Common myeloid progenitor, CD34-positive (primary cell): ENCODE data around the gene VSIG10L.

Source experiments
- CTCF ChIA-PET: fragments of 350-600 bp; sonication (Branson Sonifier 250); formaldehyde crosslinking; loops from one replicate; lab custom pipeline; 2021; ENCODE audit warnings: antibody characterized with exemption; lab: Charles Lee
- POLR2A ChIA-PET: fragments of 350-600 bp; sonication (Branson Sonifier 250); formaldehyde crosslinking; loops from one replicate; lab custom pipeline; 2021; ENCODE audit warnings: antibody characterized with exemption; lab: Charles Lee
- DNase-seq, 3 donors: peaks; one replicate each; pipeline versions ENCODE4 v3.0.0 to v3.0.0-alpha.2; 2013
- H3K27ac ChIP-seq, 2 experiments: 1 replicate in 1 of 2; 2 replicates in 1 of 2; pipeline ENCODE4 v1.7.0; 2013; ENCODE audit warnings: inconsistent platforms in 2 of 2, low read length in 2 of 2, mild to moderate bottlenecking in 2 of 2, low read depth in 1 of 2, moderate library complexity in 1 of 2; ENCODE audit not compliant: severe bottlenecking in 2 of 2, insufficient read depth in 1 of 2, poor library complexity in 1 of 2
- H3K27me3 ChIP-seq, 5 experiments: replicated peaks in 2 of 5; 1 replicate in 3 of 5; 2 replicates in 2 of 5; pipeline versions ENCODE4 v1.6.1 to v1.7.0; 2013; ENCODE audit warnings: low read length in 4 of 5, mild to moderate bottlenecking in 2 of 5, moderate library complexity in 2 of 5, inconsistent platforms in 1 of 5; ENCODE audit not compliant: insufficient read depth in 5 of 5, control insufficient read depth in 4 of 5
- H3K36me3 ChIP-seq, 4 experiments: 1 replicate in 2 of 4; 2 replicates in 2 of 4; pipeline versions ENCODE4 v1.6.1 to v1.7.0; 2013; ENCODE audit warnings: low read length in 3 of 4, control low read depth in 1 of 4, mild to moderate bottlenecking in 1 of 4; ENCODE audit not compliant: control insufficient read depth in 4 of 4, insufficient read depth in 4 of 4
- H3K4me1 ChIP-seq, 4 experiments: 1 replicate in 3 of 4; 2 replicates in 1 of 4; pipeline versions ENCODE4 v1.6.1 to v1.7.1; 2013; ENCODE audit warnings: low read length in 3 of 4, mild to moderate bottlenecking in 3 of 4, control low read depth in 1 of 4, inconsistent platforms in 1 of 4, moderate library complexity in 1 of 4; ENCODE audit not compliant: control insufficient read depth in 4 of 4, insufficient read depth in 4 of 4; ENCODE audit errors: control extremely low read depth in 1 of 4
- H3K4me3 ChIP-seq, 7 experiments: 1 replicate in 4 of 7; 2 replicates in 3 of 7; pipeline versions ENCODE4 v1.5.1 to v1.7.0; 2013; ENCODE audit warnings: mild to moderate bottlenecking in 7 of 7, low read length in 6 of 7, moderate library complexity in 6 of 7, inconsistent platforms in 2 of 7, low read depth in 2 of 7, control low read depth in 1 of 7; ENCODE audit not compliant: insufficient read depth in 4 of 7, control insufficient read depth in 1 of 7; ENCODE audit errors: extremely low read depth in 1 of 7
- H3K9me3 ChIP-seq, 5 experiments: 1 replicate in 4 of 5; 2 replicates in 1 of 5; pipeline versions ENCODE4 v1.6.1 to v1.7.1; 2013; ENCODE audit warnings: low read length in 4 of 5, mild to moderate bottlenecking in 2 of 5, inconsistent platforms in 1 of 5, low read depth in 1 of 5, moderate library complexity in 1 of 5; ENCODE audit not compliant: control insufficient read depth in 4 of 5, insufficient read depth in 2 of 5; ENCODE audit errors: control extremely low read depth in 1 of 5
- WGBS: methylation state at CpG from one replicate; pipeline ENCODE4 v1.1.5; 2013; ENCODE audit not compliant: insufficient coverage; 5-methylcytosine and 5-hydroxymethylcytosine counted together

The VSIG10L gene

GRCh38 chr19:51317376-51317775, 24.6 kb downstream of the VSIG10L start:
- ChIA-PET POLR2A (no interaction called here), CTCF (no interaction called here)
- peaks cover 0 to 10% (median 3%) of the 10 kb centered on the region in 5 experiments for H3K27me3 ChIP-seq
- no peak overlapping the region for H3K27ac ChIP-seq
- peaks cover 0 to 5% (median 0%) of the 10 kb centered on the region in 5 experiments for H3K9me3 ChIP-seq
- H3K4me1 ChIP-seq: peaks cover 0 to 11% (median 10%) of the 10 kb centered on the region in 4 experiments
- H3K4me3 ChIP-seq: no peak overlapping the region
- H3K36me3 ChIP-seq: no peaks in the 10 kb centered on the region
- whole genome bisulfite sequencing: 97% methylated on average over 3 of the region's 3 CpGs
- no peak for DNase-seq

GRCh38 chr19:51316688-51317087, 25.3 kb downstream of the VSIG10L start:
- no peak overlapping the region for H3K4me3 ChIP-seq
- H3K27me3 ChIP-seq: peaks cover 2 to 13% (median 9%) of the 10 kb centered on the region in 5 experiments
- H3K36me3 ChIP-seq: no peaks in the 10 kb centered on the region
- CTCF ChIA-PET: interaction anchor here (1.9 kb wide), 1 partner anchor 25 kb away, joined by 6 read pairs; no protein-coding TSS in a partner anchor
- no peak overlapping the region for H3K27ac ChIP-seq
- WGBS: 98% methylated on average over 6 of the region's 8 CpGs
- no peak for DNase-seq
- POLR2A ChIA-PET: no interaction called here
- H3K4me1 ChIP-seq: peaks cover 0 to 11% (median 10%) of the 10 kb centered on the region in 4 experiments
- H3K9me3 ChIP-seq: peaks cover 0 to 5% (median 0%) of the 10 kb centered on the region in 5 experiments

GRCh38 chr19:51311351-51312257, 30.3 kb downstream of the VSIG10L start, which contains the start of gene IGLON5:
TSS of gene IGLON5 (plus strand) at chr19:51311644. CDS start at chr19:51311848, 204 bp downstream.
- Histone ChIP-seq H3K9me3 (peaks cover 1 to 23% (median 11%) of the 10 kb centered on the region in 5 experiments), H3K27ac (no peak within 1 kb of the TSS), H3K36me3 (no peaks in the 10 kb centered on the region), H3K4me1 (peaks cover 0 to 11% (median 10%) of the 10 kb centered on the region in 4 experiments), H3K27me3 (peaks cover 2 to 32% (median 11%) of the 10 kb centered on the region in 5 experiments), H3K4me3 (no peak within 1 kb of the TSS)
- ChIA-PET POLR2A (no interaction called here), CTCF (interaction anchor here (2.3 kb wide), 1 partner anchor 13 kb away, joined by 6 read pairs; no protein-coding TSS in a partner anchor)
- WGBS: 29% methylated on average over 23 of the region's 76 CpGs
- no peak for DNase-seq

GRCh38 chr19:51305479-51305878, 36.5 kb downstream of the VSIG10L start:
- DNase-seq: no peak
- H3K9me3 ChIP-seq: peaks cover 5 to 38% (median 22%) of the 10 kb centered on the region in 5 experiments
- ChIA-PET POLR2A (no interaction called here), CTCF (interaction anchor here (1.2 kb wide), 1 partner anchor 9 kb away, joined by 4 read pairs; no protein-coding TSS in a partner anchor)
- no peaks in the 10 kb centered on the region for H3K36me3 ChIP-seq
- no peaks in the 10 kb centered on the region for H3K4me1 ChIP-seq
- H3K4me3 ChIP-seq: no peak overlapping the region
- WGBS: 100% methylated on average over 1 of the region's 3 CpGs
- peaks cover 0 to 20% (median 4%) of the 10 kb centered on the region in 5 experiments for H3K27me3 ChIP-seq
- no peak overlapping the region for H3K27ac ChIP-seq

- Histone ChIP-seq H3K27ac (no peak overlapping the region), H3K4me3 (no peak overlapping the region), H3K4me1 (no peaks in the 10 kb centered on the region), H3K9me3 (peaks cover 3 to 17% (median 11%) of the 10 kb centered on the region in 5 experiments), H3K36me3 (no peaks in the 10 kb centered on the region), H3K27me3 (peaks cover 0 to 4% (median under 1%) of the 10 kb centered on the region in 5 experiments)
- CTCF ChIA-PET: interaction anchor here (0.9 to 1.3 kb wide), 2 partner anchors 9 to 14 kb away, joined by 3 to 4 read pairs; no protein-coding TSS in a partner anchor
- WGBS: 96% methylated on average over 7 of the region's 7 CpGs
- POLR2A ChIA-PET: no interaction called here
- no peak for DNase-seq
These were observed 40.7 kb downstream of the VSIG10L start for GRCh38 chr19:51301266-51301665.

GRCh38 chr19:51297406-51297805, 44.5 kb downstream of the VSIG10L start:
- ChIA-PET CTCF (interaction anchor here (0.6 to 2.5 kb wide), 4 partner anchors 9 to 54 kb away, joined by 3 to 6 read pairs (median 3); no protein-coding TSS in a partner anchor), POLR2A (interaction anchor here (0.6 kb wide), 1 partner anchor 68 kb away, joined by 3 read pairs; no protein-coding TSS in a partner anchor)
- no peaks in the 10 kb centered on the region for H3K9me3 ChIP-seq

More at GRCh38 chr19:51297406-51297805, 44.5 kb downstream of the VSIG10L start:
- DNase-seq: no peak
- 97% methylated on average over 5 of the region's 5 CpGs for WGBS
- H3K4me3 ChIP-seq: no peak overlapping the region
- no peak overlapping the region for H3K27ac ChIP-seq
- H3K4me1 ChIP-seq: no peaks in the 10 kb centered on the region
- H3K36me3 ChIP-seq: no peaks in the 10 kb centered on the region
- H3K27me3 ChIP-seq: peaks cover 0 to 4% (median 2%) of the 10 kb centered on the region in 5 experiments
